ENCODE measurements around the gene ARHGAP9.
"Not testable (repeated sequence)": the region's sequence is repeated elsewhere in the genome, so short reads cannot be mapped to it uniquely, and the experiment has no call there.

Gene ARHGAP9

GRCh38 chr12:57446292-57446960, 33.2 kb downstream of the ARHGAP9 start:
- H3K4me2 ChIP-seq (ENCODE audit: low read length): no peak overlapping the region
- H3K79me2 ChIP-seq (ENCODE audit: control insufficient read depth, low read length): no peaks in the 10 kb centered on the region
- H3K27me3 ChIP-seq (ENCODE audit: control insufficient read depth, low read length): no peaks in the 10 kb centered on the region
- peaks cover 5% of the 10 kb centered on the region; the same call in 1 of the 2 replicates for H3F3A ChIP-seq (ENCODE audit: control insufficient read depth, insufficient read depth)
- no peaks in the 10 kb centered on the region for H3K9me2 ChIP-seq (replicated peaks; ENCODE audit: control insufficient read depth, low read length)
- H3K9me3 ChIP-seq (ENCODE audit: control insufficient read depth, insufficient read depth, low read length): no peaks in the 10 kb centered on the region
- H3K27ac ChIP-seq (ENCODE audit: low read depth, low read length): no peak overlapping the region
- no peaks in the 10 kb centered on the region for H4K20me1 ChIP-seq (ENCODE audit: control insufficient read depth, insufficient read depth, low read depth, low read length)
- no peak for TF ChIP-seq EZH2phosphoT487 (IDR thresholded peaks at IDR 0.05; ENCODE audit: borderline replicate concordance, low read length)
- TF ChIP-seq, protein P1, sequence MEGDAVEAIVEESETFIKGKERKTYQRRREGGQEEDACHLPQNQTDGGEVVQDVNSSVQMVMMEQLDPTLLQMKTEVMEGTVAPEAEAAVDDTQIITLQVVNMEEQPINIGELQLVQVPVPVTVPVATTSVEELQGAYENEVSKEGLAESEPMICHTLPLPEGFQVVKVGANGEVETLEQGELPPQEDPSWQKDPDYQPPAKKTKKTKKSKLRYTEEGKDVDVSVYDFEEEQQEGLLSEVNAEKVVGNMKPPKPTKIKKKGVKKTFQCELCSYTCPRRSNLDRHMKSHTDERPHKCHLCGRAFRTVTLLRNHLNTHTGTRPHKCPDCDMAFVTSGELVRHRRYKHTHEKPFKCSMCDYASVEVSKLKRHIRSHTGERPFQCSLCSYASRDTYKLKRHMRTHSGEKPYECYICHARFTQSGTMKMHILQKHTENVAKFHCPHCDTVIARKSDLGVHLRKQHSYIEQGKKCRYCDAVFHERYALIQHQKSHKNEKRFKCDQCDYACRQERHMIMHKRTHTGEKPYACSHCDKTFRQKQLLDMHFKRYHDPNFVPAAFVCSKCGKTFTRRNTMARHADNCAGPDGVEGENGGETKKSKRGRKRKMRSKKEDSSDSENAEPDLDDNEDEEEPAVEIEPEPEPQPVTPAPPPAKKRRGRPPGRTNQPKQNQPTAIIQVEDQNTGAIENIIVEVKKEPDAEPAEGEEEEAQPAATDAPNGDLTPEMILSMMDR (IDR thresholded peaks at IDR 0.05; ENCODE audit: low read depth, low read length, poor library complexity, severe bottlenecking): no peak
- H3K36me3 ChIP-seq (ENCODE audit: control insufficient read depth, low read length): no peaks in the 10 kb centered on the region
- H3K4me1 ChIP-seq (ENCODE audit: control insufficient read depth, low read length): no peaks in the 10 kb centered on the region
- no peak overlapping the region for H3K4me3 ChIP-seq (ENCODE audit: low read length)

GRCh38 chr12:57444744-57445143, 34.9 kb downstream of the ARHGAP9 start:
- Histone ChIP-seq H3K27ac (ENCODE audit: low read depth, low read length) (no peak overlapping the region), H3K9me2 (replicated peaks; ENCODE audit: control insufficient read depth, low read length) (no peaks in the 10 kb centered on the region), H3K4me2 (ENCODE audit: low read length) (no peak overlapping the region), H3K27me3 (ENCODE audit: control insufficient read depth, low read length) (peaks cover 1% of the 10 kb centered on the region; the same call in 1 of the 2 replicates), H3K4me3 (ENCODE audit: low read length) (no peak overlapping the region), H3K36me3 (ENCODE audit: control insufficient read depth, low read length) (no peaks in the 10 kb centered on the region), H3F3A (ENCODE audit: control insufficient read depth, insufficient read depth) (peaks cover 5% of the 10 kb centered on the region; the same call in 1 of the 2 replicates), H3K79me2 (ENCODE audit: control insufficient read depth, low read length) (no peaks in the 10 kb centered on the region), H3K4me1 (ENCODE audit: control insufficient read depth, low read length) (no peaks in the 10 kb centered on the region), H3K9me3 (ENCODE audit: control insufficient read depth, insufficient read depth, low read length) (no peaks in the 10 kb centered on the region), H4K20me1 (ENCODE audit: control insufficient read depth, insufficient read depth, low read depth, low read length) (no peaks in the 10 kb centered on the region)
- TF ChIP-seq, protein P1 (IDR thresholded peaks at IDR 0.05; ENCODE audit: low read depth, low read length, poor library complexity, severe bottlenecking): no peak
- no peak for TF ChIP-seq EZH2phosphoT487 (IDR thresholded peaks at IDR 0.05; ENCODE audit: borderline replicate concordance, low read length)

DNA sequence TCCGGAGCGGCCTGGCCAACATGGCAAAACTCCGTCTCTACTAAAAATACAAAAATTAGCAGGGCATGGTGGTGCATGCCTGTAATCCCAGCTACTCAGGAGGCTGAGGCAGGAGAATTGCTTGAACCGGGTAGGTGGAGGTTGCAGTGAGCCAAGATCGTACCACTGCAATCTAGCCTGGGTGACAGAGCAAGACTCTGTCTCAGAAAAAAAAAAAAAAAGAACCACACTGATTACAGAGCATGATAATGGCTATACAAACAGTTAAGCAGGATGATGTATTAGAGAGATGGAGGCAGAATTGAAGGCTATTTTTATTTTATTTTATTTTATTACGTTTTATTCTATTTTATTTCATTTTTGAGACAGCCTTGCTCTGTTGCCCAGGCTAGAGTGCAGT, 35.3 kb downstream of the ARHGAP9 start:
- not testable (repeated sequence) for H3K9me3 ChIP-seq (ENCODE audit: control insufficient read depth, insufficient read depth, low read length); H3K4me2 ChIP-seq (ENCODE audit: low read length); H3K79me2 ChIP-seq (ENCODE audit: control insufficient read depth, low read length); H4K20me1 ChIP-seq (ENCODE audit: control insufficient read depth, insufficient read depth, low read depth, low read length); H3K9me2 ChIP-seq (replicated peaks; ENCODE audit: control insufficient read depth, low read length); H3K27ac ChIP-seq (ENCODE audit: low read depth, low read length); H3K4me1 ChIP-seq (ENCODE audit: control insufficient read depth, low read length); H3K27me3 ChIP-seq (ENCODE audit: control insufficient read depth, low read length); H3K36me3 ChIP-seq (ENCODE audit: control insufficient read depth, low read length); H3K4me3 ChIP-seq (ENCODE audit: low read length); H3F3A ChIP-seq (ENCODE audit: control insufficient read depth, insufficient read depth)

DNA sequence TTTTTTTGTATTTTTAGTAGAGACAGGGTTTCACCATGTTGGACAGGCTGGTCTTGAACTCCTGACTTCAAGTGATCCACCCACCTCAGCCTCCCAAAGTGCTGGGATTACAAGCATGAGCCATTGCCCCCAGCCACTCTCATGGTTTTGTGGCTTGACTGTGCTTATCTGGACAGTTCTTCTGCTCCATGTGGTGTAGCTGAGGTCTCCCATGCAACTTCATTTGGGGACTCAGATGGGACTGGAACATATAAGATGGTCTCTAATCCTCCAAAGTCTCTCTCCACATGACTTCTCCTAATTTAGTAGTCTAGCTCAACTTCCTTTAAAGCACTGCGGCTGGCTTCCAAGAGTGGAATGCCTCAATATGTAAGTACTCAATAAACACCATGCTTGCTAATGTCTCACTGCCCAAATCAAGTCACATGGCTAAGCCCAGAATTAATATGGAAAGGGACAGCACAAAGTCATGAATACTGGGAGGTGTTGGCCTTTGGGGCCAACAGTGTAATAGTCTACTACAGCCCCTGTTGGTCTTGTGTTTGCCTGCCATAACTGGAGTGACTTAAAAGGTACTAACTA, 37.7 kb downstream of the ARHGAP9 start:
- TF ChIP-seq EZH2phosphoT487 (IDR thresholded peaks at IDR 0.05; ENCODE audit: borderline replicate concordance, low read length): no peak
- TF ChIP-seq, protein P1 (IDR thresholded peaks at IDR 0.05; ENCODE audit: low read depth, low read length, poor library complexity, severe bottlenecking): no peak
- Histone ChIP-seq H3K79me2 (ENCODE audit: control insufficient read depth, low read length) (no peaks in the 10 kb centered on the region), H3K4me2 (ENCODE audit: low read length) (no peak overlapping the region)

DNA sequence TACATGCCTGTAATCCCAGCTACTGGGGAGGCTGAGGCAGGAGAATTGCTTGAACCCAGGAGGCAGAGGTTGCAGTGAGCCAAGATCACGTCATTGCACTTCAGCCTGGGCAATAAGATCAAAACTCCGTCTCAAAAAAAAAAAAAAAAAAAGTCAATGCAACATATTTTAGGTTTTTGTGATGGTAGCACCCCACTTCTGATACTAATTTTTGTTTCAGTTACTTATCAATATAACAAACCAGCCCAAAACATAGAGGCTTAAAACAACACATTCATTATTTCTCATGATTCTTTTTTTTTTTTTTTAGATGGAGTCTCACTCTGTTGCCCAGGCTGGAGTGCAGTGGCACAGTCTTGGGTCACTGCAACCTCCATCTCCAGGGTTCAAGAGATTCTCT, 38.3 kb downstream of the ARHGAP9 start:
- not testable (repeated sequence) for H4K20me1 ChIP-seq (ENCODE audit: control insufficient read depth, insufficient read depth, low read depth, low read length); H3K27me3 ChIP-seq (ENCODE audit: control insufficient read depth, low read length); H3K9me3 ChIP-seq (ENCODE audit: control insufficient read depth, insufficient read depth, low read length); H3K27ac ChIP-seq (ENCODE audit: low read depth, low read length); H3K4me3 ChIP-seq (ENCODE audit: low read length); H3K4me1 ChIP-seq (ENCODE audit: control insufficient read depth, low read length); H3K9me2 ChIP-seq (replicated peaks; ENCODE audit: control insufficient read depth, low read length); H3F3A ChIP-seq (ENCODE audit: control insufficient read depth, insufficient read depth); H3K4me2 ChIP-seq (ENCODE audit: low read length); H3K79me2 ChIP-seq (ENCODE audit: control insufficient read depth, low read length); H3K36me3 ChIP-seq (ENCODE audit: control insufficient read depth, low read length)

More for the DNA sequence above, 37.7 kb downstream of the ARHGAP9 start:
- Histone ChIP-seq H3K9me3 (ENCODE audit: control insufficient read depth, insufficient read depth, low read length) (no peaks in the 10 kb centered on the region), H4K20me1 (ENCODE audit: control insufficient read depth, insufficient read depth, low read depth, low read length) (no peaks in the 10 kb centered on the region), H3K9me2 (replicated peaks; ENCODE audit: control insufficient read depth, low read length) (no peaks in the 10 kb centered on the region), H3K4me1 (ENCODE audit: control insufficient read depth, low read length) (no peaks in the 10 kb centered on the region), H3K4me3 (ENCODE audit: low read length) (no peak overlapping the region), H3K27ac (ENCODE audit: low read depth, low read length) (no peak overlapping the region), H3K27me3 (ENCODE audit: control insufficient read depth, low read length) (peaks cover 9% of the 10 kb centered on the region; the same call in 1 of the 2 replicates), H3F3A (ENCODE audit: control insufficient read depth, insufficient read depth) (peaks cover 5% of the 10 kb centered on the region; the same call in 1 of the 2 replicates), H3K36me3 (ENCODE audit: control insufficient read depth, low read length) (no peaks in the 10 kb centered on the region)
